ENCODE results near the gene PNPLA2.

- TF ChIP-seq EZH2 (IDR thresholded peaks at IDR 0.05) (no peak), POLR2AphosphoS5 (IDR thresholded peaks at IDR 0.05; ENCODE audit: borderline replicate concordance, low read depth, low read length) (no peak)
Observed at GRCh38 chr11:773830-774229, 44.9 kb upstream of the PNPLA2 start.
